Measurements from ENCODE around the gene CD109. TPM values are rescaled to one million over a fixed set of nuclear protein-coding genes. Genes with fewer than 3 reads are reported as not detected.

The CD109 gene
- total and polyA plus RNA-seq, 2 of the 8 experiments (the other 6 are each of a cell fraction or from before 2014, with no cell fraction given) = 1.4 to 5.3 TPM

- TF ChIP-seq MAFK (IDR thresholded peaks at IDR 0.05; ENCODE audit: low read depth, low read length) (no peak), KDM4A (IDR thresholded peaks at IDR 0.05; ENCODE audit: low read depth, low read length, severe bottlenecking) (no peak), KDM5A (IDR thresholded peaks at IDR 0.05; ENCODE audit: low read length) (no peak), GABPA (IDR thresholded peaks at IDR 0.05; ENCODE audit: borderline replicate concordance, insufficient read depth, low read length) (no peak), RFX5 (IDR thresholded peaks at IDR 0.05; ENCODE audit: borderline replicate concordance, low read depth, low read length) (no peak)
Measured at GRCh38 chr6:73694711-73695411, 1.1 kb upstream of the CD109 start (continued).

Measured in H1 (cell line).